Tongue (tissue), 2 donors: ENCODE results near the gene KIT. TPM values are rescaled to one million over a fixed set of nuclear protein-coding genes. Genes with fewer than 3 reads are reported as not detected.

Experiments
- DNase-seq: peaks from one replicate; pipeline ENCODE4 v3.0.0-alpha.2; 2015
- total RNA-seq: library from RNA; depleted of rRNA; stranded (reverse); fragments of >200 nt; gene quantifications from one replicate; pipeline ENCODE4 v1.2.3, GENCODE V29; 2014

Gene KIT
- total RNA-seq, 1 donor from 2014 or later = 17.6 TPM

GRCh38 chr4:54707406-54707805, 49.6 kb downstream of the KIT start:
- DNase-seq = no peak

GRCh38 chr4:54708339-54709279, 50.9 kb downstream of the KIT start:
- DNase-seq = no peak

- DNase-seq = no peak
Measured at GRCh38 chr4:54709400-54709799, 51.6 kb downstream of the KIT start.

- no peak for DNase-seq
Measured at GRCh38 chr4:54712206-54712605, 54.4 kb downstream of the KIT start.

GRCh38 chr4:54714631-54715030, 56.9 kb downstream of the KIT start:
- DNase-seq = no peak

GRCh38 chr4:54716478-54717065, 58.8 kb downstream of the KIT start:
- no peak for DNase-seq

- no peak for DNase-seq
Measured at GRCh38 chr4:54717694-54718093, 59.9 kb downstream of the KIT start.

GRCh38 chr4:54719378-54719777, 61.6 kb downstream of the KIT start:
- DNase-seq = no peak

- DNase-seq = no peak
Measured at GRCh38 chr4:54723220-54723619, 65.5 kb downstream of the KIT start.

- DNase-seq = no peak
Measured at GRCh38 chr4:54723820-54724219, 66.1 kb downstream of the KIT start.

GRCh38 chr4:54726907-54727306, 69.2 kb downstream of the KIT start:
- no peak for DNase-seq

GRCh38 chr4:54727346-54727745, 69.6 kb downstream of the KIT start:
- no peak for DNase-seq

- DNase-seq = no peak
Measured at GRCh38 chr4:54728368-54728767, 70.6 kb downstream of the KIT start.

- DNase-seq = no peak
Measured at GRCh38 chr4:54729256-54729655, 71.5 kb downstream of the KIT start.

- no peak for DNase-seq
Measured at GRCh38 chr4:54730581-54730980, 72.8 kb downstream of the KIT start.

- DNase-seq = no peak
Measured at GRCh38 chr4:54731552-54731951, 73.8 kb downstream of the KIT start.

GRCh38 chr4:54731976-54732375, 74.2 kb downstream of the KIT start:
- DNase-seq = no peak

GRCh38 chr4:54737421-54737820, 79.7 kb downstream of the KIT start:
- DNase-seq = no peak

- no peak for DNase-seq
Measured at GRCh38 chr4:54741202-54741601, 83.4 kb downstream of the KIT start.

GRCh38 chr4:54742636-54743399, 85.1 kb downstream of the KIT start:
- DNase-seq = no peak

- DNase-seq = no peak
Measured at GRCh38 chr4:54743562-54743961, 85.8 kb downstream of the KIT start.

GRCh38 chr4:54744487-54744886, 86.7 kb downstream of the KIT start:
- DNase-seq = no peak
